Esophagus squamous epithelium (tissue), 4 donors: ENCODE measurements around the gene MCC.

Source experiments
- CTCF ChIP-seq, 6 experiments: fragments of 450-650 bp in 4 of 6; fragments of 200-600 bp in 2 of 6; sonication (generic) in 2 of 6; IDR thresholded peaks; one replicate each; pipeline ENCODE4 v1.5.1; 2016 to 2019; ENCODE audit warnings: antibody characterized with exemption in 6 of 6, mild to moderate bottlenecking in 4 of 6, moderate library complexity in 4 of 6
- POLR2A ChIP-seq, 4 donors: fragments of 450-650 bp; IDR thresholded peaks; one replicate each; pipeline ENCODE4 v1.6.1; 2017; ENCODE audit warnings: antibody characterized with exemption in 4 of 4, mild to moderate bottlenecking in 4 of 4, moderate library complexity in 3 of 4

GRCh38 chr5:113267361-113267900, 220.8 kb downstream of the MCC start:
- TF ChIP-seq CTCF (IDR thresholded peaks at IDR 0.05): no peak
- no peak for TF ChIP-seq POLR2A (IDR thresholded peaks at IDR 0.05)
